ENCODE results near the gene RYR1.

GRCh38 chr19:38563475-38563874 lies 130.0 kb downstream of the RYR1 start:
- TF ChIP-seq CTCF (IDR thresholded peaks at IDR 0.05) (no peak), RFX5 (IDR thresholded peaks at IDR 0.05; ENCODE audit: low read length) (no peak), TAF1 (IDR thresholded peaks at IDR 0.05; ENCODE audit: borderline replicate concordance, low read depth, low read length) (no peak), POLR2AphosphoS5 (IDR thresholded peaks at IDR 0.05; ENCODE audit: low read depth, low read length) (no peak), YY1 (IDR thresholded peaks at IDR 0.05; ENCODE audit: low read depth) (no peak), REST (IDR thresholded peaks at IDR 0.05; ENCODE audit: low read depth, low read length) (no peak)
- TF ChIP-seq, protein P1, sequence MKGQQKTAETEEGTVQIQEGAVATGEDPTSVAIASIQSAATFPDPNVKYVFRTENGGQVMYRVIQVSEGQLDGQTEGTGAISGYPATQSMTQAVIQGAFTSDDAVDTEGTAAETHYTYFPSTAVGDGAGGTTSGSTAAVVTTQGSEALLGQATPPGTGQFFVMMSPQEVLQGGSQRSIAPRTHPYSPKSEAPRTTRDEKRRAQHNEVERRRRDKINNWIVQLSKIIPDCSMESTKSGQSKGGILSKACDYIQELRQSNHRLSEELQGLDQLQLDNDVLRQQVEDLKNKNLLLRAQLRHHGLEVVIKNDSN (IDR thresholded peaks at IDR 0.05; ENCODE audit: borderline replicate concordance, low read depth): no peak

Measured in SK-N-SH (cell line).